HepG2 (cell line): ENCODE data around the gene TBX21.

Experiments
- ARID2 ChIP-seq: sonication (generic); formaldehyde crosslinking; IDR thresholded peaks from 2 replicates; pipeline ENCODE4 v1.8.1; 2022; ENCODE audit warnings: mild to moderate bottlenecking, missing genetic modification reagents, borderline replicate concordance
- ETS1 ChIP-seq: sonication (generic); formaldehyde crosslinking; IDR thresholded peaks from 2 replicates; pipeline ENCODE4 v1.4.0; 2020; ENCODE audit warnings: missing genetic modification reagents
- FOXK1 ChIP-seq: sonication (generic); formaldehyde crosslinking; IDR thresholded peaks from 2 replicates; pipeline ENCODE4 v1.4.0; 2020; ENCODE audit warnings: low read depth, missing genetic modification reagents, borderline replicate concordance
- HDAC6 ChIP-seq: fragments of 200-600 bp; sonication (generic); IDR thresholded peaks from 2 replicates; pipeline ENCODE4 v1.7.0; 2017; ENCODE audit warnings: mild to moderate bottlenecking, antibody characterized with exemption, low read length, low read depth
- RAD21 ChIP-seq: fragments of 450-650 bp; formaldehyde crosslinking; IDR thresholded peaks from 2 replicates; pipeline ENCODE4 v1.5.0; 2020; ENCODE audit warnings: mild to moderate bottlenecking
- REL ChIP-seq: sonication (generic); formaldehyde crosslinking; conservative IDR thresholded peaks from 2 replicates; pipeline ENCODE4 v1.8.0; 2022; ENCODE audit warnings: mild to moderate bottlenecking, missing genetic modification reagents, moderate library complexity
- RORA ChIP-seq: sonication (generic); formaldehyde crosslinking; IDR thresholded peaks from 2 replicates; pipeline ENCODE4 v1.5.0; 2020; ENCODE audit warnings: mild to moderate bottlenecking, missing genetic modification reagents, moderate library complexity
- SUZ12 ChIP-seq: fragments of 150-350 bp; IDR thresholded peaks from 2 replicates; pipeline ENCODE4 v1.6.1; 2014; ENCODE audit warnings: low read depth, low read length
- ZNF24 ChIP-seq: fragments of 450-650 bp; IDR thresholded peaks from 2 replicates; pipeline ENCODE4 v1.6.1; 2017; ENCODE audit warnings: antibody characterized with exemption, mild to moderate bottlenecking
- TF ChIP-seq, protein P1 (sequence below): sonication (generic); formaldehyde crosslinking; IDR thresholded peaks from 2 replicates; pipeline ENCODE4 v1.5.0; 2020; ENCODE audit warnings: mild to moderate bottlenecking, missing genetic modification reagents, moderate library complexity
- TF ChIP-seq, protein P2 (sequence below): IDR thresholded peaks from 2 replicates; pipeline ENCODE4 v1.6.1; 2012; ENCODE audit warnings: low read length, improper control_type of control experiment

DNA sequence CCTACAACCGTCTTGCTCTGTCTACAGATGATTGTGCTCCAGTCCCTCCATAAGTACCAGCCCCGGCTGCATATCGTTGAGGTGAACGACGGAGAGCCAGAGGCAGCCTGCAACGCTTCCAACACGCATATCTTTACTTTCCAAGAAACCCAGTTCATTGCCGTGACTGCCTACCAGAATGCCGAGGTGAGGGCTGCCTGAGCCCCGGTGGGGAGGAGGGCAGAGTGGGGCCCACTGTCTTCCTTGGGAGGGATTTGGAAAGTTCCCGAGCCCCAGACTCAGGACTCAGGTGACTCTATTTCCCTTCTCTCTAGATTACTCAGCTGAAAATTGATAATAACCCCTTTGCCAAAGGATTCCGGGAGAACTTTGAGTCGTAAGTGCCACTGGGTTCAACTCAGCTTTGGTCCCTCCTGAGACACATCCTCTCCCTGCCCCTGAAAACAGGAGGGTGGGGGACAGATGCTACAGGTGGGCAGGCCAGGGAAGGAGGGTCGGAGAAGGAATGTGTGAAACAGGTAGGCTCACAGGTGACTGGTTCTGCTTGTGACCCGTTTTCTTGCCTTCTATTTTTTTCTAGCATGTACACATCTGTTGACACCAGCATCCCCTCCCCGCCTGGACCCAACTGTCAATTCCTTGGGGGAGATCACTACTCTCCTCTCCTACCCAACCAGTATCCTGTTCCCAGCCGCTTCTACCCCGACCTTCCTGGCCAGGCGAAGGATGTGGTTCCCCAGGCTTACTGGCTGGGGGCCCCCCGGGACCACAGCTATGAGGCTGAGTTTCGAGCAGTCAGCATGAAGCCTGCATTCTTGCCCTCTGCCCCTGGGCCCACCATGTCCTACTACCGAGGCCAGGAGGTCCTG lies 11.4 kb downstream of the TBX21 start:
- TF ChIP-seq, protein P1, sequence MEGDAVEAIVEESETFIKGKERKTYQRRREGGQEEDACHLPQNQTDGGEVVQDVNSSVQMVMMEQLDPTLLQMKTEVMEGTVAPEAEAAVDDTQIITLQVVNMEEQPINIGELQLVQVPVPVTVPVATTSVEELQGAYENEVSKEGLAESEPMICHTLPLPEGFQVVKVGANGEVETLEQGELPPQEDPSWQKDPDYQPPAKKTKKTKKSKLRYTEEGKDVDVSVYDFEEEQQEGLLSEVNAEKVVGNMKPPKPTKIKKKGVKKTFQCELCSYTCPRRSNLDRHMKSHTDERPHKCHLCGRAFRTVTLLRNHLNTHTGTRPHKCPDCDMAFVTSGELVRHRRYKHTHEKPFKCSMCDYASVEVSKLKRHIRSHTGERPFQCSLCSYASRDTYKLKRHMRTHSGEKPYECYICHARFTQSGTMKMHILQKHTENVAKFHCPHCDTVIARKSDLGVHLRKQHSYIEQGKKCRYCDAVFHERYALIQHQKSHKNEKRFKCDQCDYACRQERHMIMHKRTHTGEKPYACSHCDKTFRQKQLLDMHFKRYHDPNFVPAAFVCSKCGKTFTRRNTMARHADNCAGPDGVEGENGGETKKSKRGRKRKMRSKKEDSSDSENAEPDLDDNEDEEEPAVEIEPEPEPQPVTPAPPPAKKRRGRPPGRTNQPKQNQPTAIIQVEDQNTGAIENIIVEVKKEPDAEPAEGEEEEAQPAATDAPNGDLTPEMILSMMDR (CRISPR knock-in tag) = no peak
- TF ChIP-seq HDAC6 = no peak
- TF ChIP-seq SUZ12 = no peak
- no peak for TF ChIP-seq ETS1 (CRISPR knock-in tag)
- TF ChIP-seq FOXK1 (CRISPR knock-in tag) = no peak
- no peak for TF ChIP-seq REL (CRISPR knock-in tag)
- TF ChIP-seq, protein P2, sequence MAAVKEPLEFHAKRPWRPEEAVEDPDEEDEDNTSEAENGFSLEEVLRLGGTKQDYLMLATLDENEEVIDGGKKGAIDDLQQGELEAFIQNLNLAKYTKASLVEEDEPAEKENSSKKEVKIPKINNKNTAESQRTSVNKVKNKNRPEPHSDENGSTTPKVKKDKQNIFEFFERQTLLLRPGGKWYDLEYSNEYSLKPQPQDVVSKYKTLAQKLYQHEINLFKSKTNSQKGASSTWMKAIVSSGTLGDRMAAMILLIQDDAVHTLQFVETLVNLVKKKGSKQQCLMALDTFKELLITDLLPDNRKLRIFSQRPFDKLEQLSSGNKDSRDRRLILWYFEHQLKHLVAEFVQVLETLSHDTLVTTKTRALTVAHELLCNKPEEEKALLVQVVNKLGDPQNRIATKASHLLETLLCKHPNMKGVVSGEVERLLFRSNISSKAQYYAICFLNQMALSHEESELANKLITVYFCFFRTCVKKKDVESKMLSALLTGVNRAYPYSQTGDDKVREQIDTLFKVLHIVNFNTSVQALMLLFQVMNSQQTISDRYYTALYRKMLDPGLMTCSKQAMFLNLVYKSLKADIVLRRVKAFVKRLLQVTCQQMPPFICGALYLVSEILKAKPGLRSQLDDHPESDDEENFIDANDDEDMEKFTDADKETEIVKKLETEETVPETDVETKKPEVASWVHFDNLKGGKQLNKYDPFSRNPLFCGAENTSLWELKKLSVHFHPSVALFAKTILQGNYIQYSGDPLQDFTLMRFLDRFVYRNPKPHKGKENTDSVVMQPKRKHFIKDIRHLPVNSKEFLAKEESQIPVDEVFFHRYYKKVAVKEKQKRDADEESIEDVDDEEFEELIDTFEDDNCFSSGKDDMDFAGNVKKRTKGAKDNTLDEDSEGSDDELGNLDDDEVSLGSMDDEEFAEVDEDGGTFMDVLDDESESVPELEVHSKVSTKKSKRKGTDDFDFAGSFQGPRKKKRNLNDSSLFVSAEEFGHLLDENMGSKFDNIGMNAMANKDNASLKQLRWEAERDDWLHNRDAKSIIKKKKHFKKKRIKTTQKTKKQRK = no peak
- no peak for TF ChIP-seq ZNF24
- no peak for TF ChIP-seq RAD21
- no peak for TF ChIP-seq ARID2
- no peak for TF ChIP-seq RORA (CRISPR knock-in tag)
